HG02610 (cell line): Measurements from ENCODE around the gene IL17C.

Source experiments
- ATAC-seq: cut with Tn5 transposase; IDR thresholded peaks from one replicate; pipeline ENCODE4 v1.9.1; 2021; ENCODE audit warnings: mild to moderate bottlenecking, moderate library complexity; ENCODE audit not compliant: unreplicated experiment

The IL17C gene

DNA sequence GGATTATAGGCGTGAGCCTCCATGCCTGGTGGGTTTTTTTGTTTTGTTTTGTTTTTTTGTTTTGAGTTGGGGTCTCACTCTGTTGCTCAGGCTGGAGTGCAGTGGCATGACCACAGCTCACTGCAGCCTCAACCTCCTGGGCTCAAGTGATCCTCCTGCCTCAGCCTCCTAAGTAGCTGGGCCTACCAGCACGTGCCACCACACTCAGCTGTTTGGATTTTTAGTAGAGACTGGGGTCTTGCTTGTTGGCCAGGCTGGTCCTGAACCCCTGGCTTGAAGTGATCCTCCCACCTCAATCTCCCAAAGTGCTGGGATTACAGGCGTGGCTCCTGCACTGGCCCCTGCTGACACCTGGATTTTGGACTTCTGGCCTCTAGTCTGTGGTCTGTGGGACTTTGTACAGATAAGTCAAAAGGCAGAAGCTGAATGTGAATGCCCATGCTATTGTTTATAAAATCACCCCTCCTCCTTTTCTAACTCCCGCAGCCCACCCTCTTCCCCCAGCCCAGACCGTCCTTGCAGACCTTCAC is 42.2 kb downstream of the IL17C start:
- no peak for ATAC-seq

GRCh38 chr16:88681084-88681680 is 42.8 kb downstream of the IL17C start:
- ATAC-seq = no peak

GRCh38 chr16:88681709-88682451 is 43.5 kb downstream of the IL17C start:
- peak; percentile 72 for ATAC-seq

DNA sequence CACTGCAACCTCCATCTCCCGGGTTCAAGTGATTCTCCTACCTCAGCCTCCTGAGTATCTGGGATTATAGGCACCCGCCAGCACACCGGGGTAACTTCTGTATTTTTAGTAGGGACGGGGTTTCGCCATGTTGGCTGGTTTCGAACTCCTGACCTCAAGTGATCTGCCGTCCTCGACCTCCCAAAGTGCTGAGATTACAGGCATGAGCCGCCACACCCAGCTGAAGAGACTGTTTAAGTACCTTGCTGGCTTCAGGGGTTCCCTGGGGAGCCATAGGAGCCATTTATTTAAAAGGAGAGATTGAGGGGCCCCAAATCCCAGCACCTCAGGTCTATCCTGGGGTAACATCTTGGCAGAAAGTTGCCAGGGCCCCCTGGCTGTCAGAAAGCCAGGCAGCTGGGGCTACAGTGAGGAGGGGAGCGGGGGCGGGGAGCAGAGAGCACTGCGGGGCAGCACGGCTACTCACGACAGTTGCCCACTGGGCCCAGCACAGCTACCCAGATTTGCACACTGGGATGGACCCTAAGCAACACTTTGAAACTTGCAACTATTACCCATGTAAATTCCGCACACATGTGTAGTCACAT is 46.3 kb downstream of the IL17C start:
- no peak for ATAC-seq

DNA sequence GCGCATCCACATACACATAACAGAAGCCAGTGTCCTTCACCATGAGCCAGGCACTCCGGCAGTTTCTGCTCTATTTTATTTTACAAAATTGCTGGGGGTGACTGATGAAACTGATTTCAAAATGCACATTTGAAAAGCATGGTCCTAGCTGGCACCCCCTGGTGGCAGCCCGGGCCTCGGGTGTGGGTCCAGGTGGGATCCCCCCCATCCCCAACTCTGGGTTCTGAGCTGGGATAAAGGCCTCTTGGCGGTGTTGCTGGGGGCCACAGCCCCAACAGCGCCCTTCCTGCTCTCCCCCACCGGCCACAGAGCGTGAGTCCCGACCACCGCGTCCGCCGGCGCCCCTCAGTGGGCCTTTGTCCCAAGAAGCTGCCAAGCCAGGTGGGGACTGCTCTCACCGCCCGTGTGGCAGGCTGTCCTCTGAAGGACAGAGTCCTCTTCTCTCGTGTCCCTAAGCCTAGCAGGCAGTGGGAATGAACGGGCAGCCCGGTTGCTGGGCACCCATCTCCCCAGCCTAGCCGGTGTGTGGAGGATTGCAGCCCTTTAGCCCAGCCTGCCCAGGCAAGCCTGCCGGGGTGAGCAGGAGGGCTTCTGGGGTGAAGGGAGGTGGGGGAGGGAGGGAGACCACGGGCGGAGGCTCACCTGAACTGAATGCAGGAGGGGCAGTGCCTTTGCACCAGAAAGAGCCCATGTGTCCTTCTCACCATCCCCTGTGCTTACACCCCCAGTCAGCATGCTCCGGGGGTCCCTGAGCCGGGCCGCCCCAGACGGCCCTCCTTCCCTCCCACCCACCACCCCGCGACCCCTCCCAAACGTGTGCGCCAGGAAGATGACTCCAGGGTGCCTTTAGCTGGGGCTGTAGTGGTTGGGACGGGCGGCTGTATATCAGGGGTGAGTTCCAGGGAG is 47.0 kb downstream of the IL17C start:
- ATAC-seq = no peak

DNA sequence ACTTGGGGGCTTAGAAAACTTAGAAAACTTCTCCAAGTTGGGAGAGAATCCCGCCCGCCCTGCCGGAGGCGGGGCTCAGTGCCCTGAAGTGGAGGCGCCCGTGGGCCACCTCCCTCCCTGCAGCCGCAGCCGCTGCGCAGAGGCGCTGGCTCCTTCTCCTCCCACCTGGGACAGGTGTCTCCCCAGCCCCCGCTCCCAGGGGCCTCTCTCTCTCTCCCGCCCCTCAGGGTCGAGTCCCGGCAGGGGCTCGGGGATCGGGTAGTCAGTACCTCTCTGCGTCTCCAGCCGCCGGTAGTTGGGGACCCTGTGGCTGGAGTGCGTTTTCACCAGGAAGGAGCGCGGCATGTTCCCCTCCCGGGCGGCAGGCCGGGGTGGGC is 47.7 kb downstream of the IL17C start:
- peak; percentile 12 for ATAC-seq

DNA sequence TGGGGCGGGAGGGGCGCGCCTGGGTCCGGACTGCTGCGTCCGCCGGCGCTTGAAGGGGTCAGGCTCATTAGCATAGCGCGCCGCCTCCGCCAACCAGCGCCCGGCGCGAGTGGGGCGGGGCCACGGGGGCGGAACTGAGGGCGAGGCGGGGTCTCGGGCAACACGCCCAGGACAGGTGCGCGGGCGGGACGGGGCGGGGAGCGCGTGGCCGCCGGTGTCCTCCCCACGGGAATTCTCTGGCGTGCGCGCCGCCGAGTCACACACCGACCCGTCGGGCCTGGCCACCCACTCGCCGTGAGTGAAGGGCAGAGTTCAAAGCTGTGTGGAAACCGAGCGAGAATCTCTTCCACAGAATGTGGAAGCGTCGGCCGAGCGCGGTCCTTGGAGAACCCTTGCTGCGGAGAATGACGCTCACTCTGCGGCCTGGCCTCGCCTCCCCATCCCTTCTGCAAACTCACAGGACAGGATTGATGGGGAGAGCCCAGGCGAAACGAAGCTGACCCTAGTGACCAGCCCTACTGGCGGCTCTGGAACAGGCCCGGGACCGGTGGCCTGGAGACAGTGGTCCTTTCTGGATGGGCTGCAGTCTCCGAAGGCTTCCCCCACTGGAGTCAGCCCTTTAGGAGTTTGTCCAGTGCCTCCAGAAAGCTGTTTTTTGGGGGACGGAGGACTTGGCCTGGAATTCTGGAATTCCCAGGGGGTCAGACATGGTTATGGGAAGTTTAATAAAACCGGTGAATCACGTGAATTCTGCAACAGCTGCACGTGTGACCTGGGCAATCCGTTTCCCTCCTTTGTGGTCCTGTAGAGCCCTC is 48.3 kb downstream of the IL17C start, which contains the start of gene SNAI3:
Gene SNAI3 (minus strand): TSS at position 69 of the 815 bp plus-strand sequence. CDS start 101 bp downstream, outside the sequence.
- peak; percentile 68 for ATAC-seq

- ATAC-seq = no peak
Measured at GRCh38 chr16:88687254-88687576, 48.8 kb downstream of the IL17C start.

DNA sequence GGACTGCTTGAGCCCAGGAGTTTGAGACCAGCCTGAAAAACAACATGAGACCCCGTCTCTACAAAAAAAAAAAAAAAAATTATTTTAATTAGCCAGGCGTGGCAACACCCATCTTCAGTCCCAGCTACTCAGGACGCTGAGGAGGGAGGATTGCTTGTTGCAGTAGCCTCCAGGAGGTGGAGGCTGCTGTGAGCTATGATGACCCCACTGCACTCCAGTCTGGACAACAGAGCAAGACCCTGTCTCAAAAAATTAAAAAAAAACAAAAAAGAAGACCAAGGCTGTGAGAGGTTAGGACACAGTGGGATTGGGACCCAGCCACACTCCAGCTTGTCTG is 49.3 kb downstream of the IL17C start:
- ATAC-seq = no peak

DNA sequence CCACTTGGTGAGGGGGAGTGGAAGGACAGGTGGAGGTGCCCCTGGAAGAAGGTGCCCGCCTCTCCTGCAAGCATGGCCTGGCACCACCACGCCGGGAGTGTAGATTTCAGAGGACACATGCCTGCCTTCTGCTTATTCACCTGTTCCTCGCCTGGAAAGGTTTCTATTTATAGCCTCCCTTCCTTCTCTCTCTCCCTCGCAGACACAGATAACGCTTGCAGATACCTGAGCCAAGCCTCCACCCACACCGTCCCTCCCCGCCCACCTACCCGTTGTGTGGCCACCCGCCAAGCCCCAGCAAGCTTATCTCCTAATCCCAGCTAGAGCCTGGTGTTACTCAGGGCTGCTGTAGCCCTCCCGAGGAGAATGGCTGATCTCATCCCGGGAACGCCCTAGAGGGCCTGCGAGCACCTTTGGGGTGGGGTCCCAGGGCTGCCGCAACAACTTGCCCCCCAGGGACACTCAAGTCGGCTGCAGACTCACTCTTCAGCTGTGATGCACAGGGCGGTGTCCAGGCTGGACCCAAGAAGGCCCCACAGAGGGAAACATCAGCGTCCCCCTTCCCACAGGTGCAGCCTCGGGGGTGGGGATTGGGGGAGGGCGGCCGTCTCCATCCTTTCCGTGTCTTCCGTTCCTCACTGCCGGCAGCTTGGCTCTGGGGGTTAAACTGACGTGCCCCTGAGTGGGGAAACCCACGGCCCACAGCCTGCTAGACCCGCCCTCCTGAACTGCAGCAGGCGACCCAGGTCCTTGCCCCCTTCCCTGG is 49.8 kb downstream of the IL17C start:
- no peak for ATAC-seq
